Naive thymus-derived CD8-positive, alpha-beta T cell (primary cell): Measurements from ENCODE around the gene TMEM222. TPM values are rescaled to one million over a fixed set of nuclear protein-coding genes. Genes with fewer than 3 reads are reported as not detected.
A peak's percentile ranks its signal among the peaks of the same experiment; 100 is the strongest.

Experiments
- ATAC-seq, 2 donors: fragments of 150-1000 bp; cut with Tn5 transposase in 1 of 2; sonication (Bioruptor Pico), chemical (Tn5 transposase) in 1 of 2; 1 replicate in 1 of 2; 2 replicates in 1 of 2; pipeline ENCODE4 v1.10.0; 2021; ENCODE audit warnings: mild to moderate bottlenecking in 2 of 2, moderate library complexity in 2 of 2
- POLR2A ChIA-PET: fragments of 350-600 bp; sonication (Branson Sonifier 250); formaldehyde crosslinking; loops from one replicate; lab custom pipeline; 2021; ENCODE audit warnings: antibody characterized with exemption; lab: Charles Lee
- DNase-seq, 10 donors: peaks; one replicate each; pipeline versions ENCODE4 v3.0.0 to v3.0.0-alpha.2; 2020 to 2022
- H3K27ac Mint-ChIP-seq, 10 donors: one replicate each; pipeline ENCODE4 v1.8.0; 2020 to 2022; ENCODE audit warnings: mild to moderate bottlenecking in 10 of 10, mixed read lengths in 10 of 10, moderate library complexity in 4 of 10, inconsistent platforms in 1 of 10
- H3K27me3 Mint-ChIP-seq, 5 donors: one replicate each; pipeline ENCODE4 v1.8.0; 2021 to 2022; ENCODE audit warnings: mixed read lengths in 5 of 5
- H3K36me3 Mint-ChIP-seq, 3 donors: one replicate each; pipeline ENCODE4 v1.8.0; 2020 to 2022; ENCODE audit warnings: mixed read lengths in 3 of 3, mild to moderate bottlenecking in 2 of 3, inconsistent platforms in 1 of 3
- H3K4me1 Mint-ChIP-seq, 4 donors: one replicate each; pipeline ENCODE4 v1.8.0; 2021 to 2022; ENCODE audit warnings: mixed read lengths in 4 of 4
- H3K4me3 Mint-ChIP-seq, 10 donors: one replicate each; pipeline ENCODE4 v1.8.0; 2020 to 2022; ENCODE audit warnings: mild to moderate bottlenecking in 10 of 10, mixed read lengths in 10 of 10, moderate library complexity in 6 of 10, inconsistent platforms in 1 of 10
- H3K9me3 Mint-ChIP-seq, 9 donors: one replicate each; pipeline ENCODE4 v1.8.0; 2020 to 2022; ENCODE audit warnings: mixed read lengths in 9 of 9, mild to moderate bottlenecking in 3 of 9, inconsistent platforms in 1 of 9, moderate library complexity in 1 of 9
- polyA plus RNA-seq, 3 donors: library from polyadenylated mRNA; unstranded; fragments of 300-500 nt; fragmentation: Illumina TruSeq; gene quantifications; one replicate each; pipeline ENCODE4 v1.2.3, GENCODE V29; 2021
- total RNA-seq, 8 experiments: library from RNA in 2 of 8; stranded (reverse) in 2 of 8; gene quantifications; one replicate each; pipeline ENCODE4 v1.2.3 and lab custom pipeline; 2021 to 2026

Gene TMEM222
- total and polyA plus RNA-seq, 5 experiments from 2014 or later: 42.5 to 57.1 (median 54.1) TPM

DNA sequence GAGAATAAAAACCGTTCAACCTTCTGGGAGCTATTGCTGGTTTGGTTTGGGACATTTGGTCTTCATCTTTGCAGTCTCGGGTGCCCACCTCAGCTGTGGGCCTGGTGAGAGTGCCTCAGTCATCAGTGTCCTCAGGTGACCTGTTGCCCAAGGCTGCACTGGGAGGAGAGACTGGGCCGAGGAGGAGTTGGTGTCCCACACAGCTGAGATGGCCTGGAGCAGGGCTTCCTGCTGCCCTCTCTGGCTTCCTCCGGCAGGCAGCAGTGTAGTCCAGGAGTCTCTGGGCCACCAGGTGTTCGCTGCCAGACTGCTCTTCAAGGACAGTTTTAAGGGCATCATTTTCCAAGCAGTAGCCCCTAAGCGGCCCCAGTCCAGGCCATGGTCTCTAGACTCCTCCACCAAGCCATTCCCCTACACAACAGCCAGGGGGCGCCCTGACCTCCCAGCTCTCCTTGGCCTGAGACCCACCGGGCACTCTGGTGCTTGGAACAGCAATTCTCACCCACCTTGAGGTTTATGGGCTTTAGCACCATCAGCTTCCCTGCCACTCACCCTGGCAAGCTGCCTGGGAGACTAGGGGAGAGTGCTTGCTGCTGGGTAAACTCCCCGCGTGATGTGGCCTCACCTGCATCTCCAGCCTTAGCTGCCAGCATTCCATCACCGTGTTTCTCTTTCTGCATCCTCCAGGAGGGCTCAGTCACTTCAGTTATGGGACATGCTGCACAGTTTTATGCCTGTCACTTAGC lies 10.7 kb downstream of the TMEM222 start:
- peak; percentile 87 to 93 for ATAC-seq
- Mint-ChIP-seq H3K4me3 (peak overlapping the region in 1 of 10 donors; percentile 38), H3K36me3 (peaks cover 0 to 56% (median 0%) of the 10 kb centered on the region in 3 donors), H3K9me3 (no peaks in the 10 kb centered on the region), H3K27me3 (no peaks in the 10 kb centered on the region), H3K27ac (peak overlapping the region in 8 of 10 donors; percentile 21 to 78 (median 46)), H3K4me1 (peaks cover 18 to 46% (median 40%) of the 10 kb centered on the region in 4 donors)
- DNase-seq: peak; percentile 32 to 74 (median 62)
- POLR2A ChIA-PET: interaction anchor here (0.5 to 2.2 kb wide), 8 partner anchors 9 to 271 kb away, joined by 3 to 13 read pairs (median 4); partner anchors contain the start of genes AHDC1, SLC9A1 and SYTL1

DNA sequence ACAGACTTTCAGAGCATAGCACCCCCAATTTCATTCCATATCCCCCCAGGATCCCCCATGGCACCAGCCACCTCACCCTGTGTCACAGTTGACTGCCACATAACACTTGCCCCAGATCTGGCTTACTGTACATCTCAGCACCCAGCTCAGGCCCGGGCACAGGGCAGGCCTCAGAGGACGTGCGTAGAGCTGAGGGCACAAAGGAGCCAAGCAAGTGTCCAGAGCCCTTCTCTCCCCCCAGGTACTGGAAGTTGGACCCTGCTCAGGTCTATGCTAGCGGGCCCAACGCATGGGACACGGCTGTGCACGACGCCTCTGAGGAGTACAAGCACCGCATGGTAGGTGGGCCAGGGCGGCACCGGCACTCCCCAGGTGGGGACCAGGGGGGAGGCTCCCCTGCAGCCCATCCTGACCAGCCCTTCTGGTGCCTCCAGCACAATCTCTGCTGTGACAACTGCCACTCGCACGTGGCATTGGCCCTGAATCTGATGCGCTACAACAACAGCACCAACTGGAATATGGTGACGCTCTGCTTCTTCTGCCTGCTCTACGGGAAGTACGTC lies 11.8 kb downstream of the TMEM222 start:
- H3K4me3 Mint-ChIP-seq: no peak overlapping the region
- no peak for ATAC-seq
- peaks cover 0 to 47% (median 2%) of the 10 kb centered on the region in 3 donors for H3K36me3 Mint-ChIP-seq
- H3K9me3 Mint-ChIP-seq: no peaks in the 10 kb centered on the region
- DNase-seq: no peak
- H3K27ac Mint-ChIP-seq: peak overlapping the region in 1 of 10 donors; percentile 44
- POLR2A ChIA-PET: interaction anchor here (1.3 to 1.9 kb wide), 2 partner anchors 24 to 34 kb away, joined by 3 to 13 read pairs; no protein-coding TSS in a partner anchor
- no peaks in the 10 kb centered on the region for H3K27me3 Mint-ChIP-seq
- peaks cover 14 to 37% (median 33%) of the 10 kb centered on the region in 4 donors for H3K4me1 Mint-ChIP-seq

GRCh38 chr1:27335506-27336422 lies 13.8 kb downstream of the TMEM222 start:
- Mint-ChIP-seq H3K36me3 (peaks cover 0 to 42% (median 2%) of the 10 kb centered on the region in 3 donors), H3K9me3 (no peaks in the 10 kb centered on the region), H3K27me3 (no peaks in the 10 kb centered on the region), H3K27ac (no peak overlapping the region), H3K4me3 (no peak overlapping the region), H3K4me1 (peaks cover 20 to 44% (median 39%) of the 10 kb centered on the region in 4 donors)
- no peak for ATAC-seq
- DNase-seq: no peak
- POLR2A ChIA-PET: interaction anchor here (0.7 to 1.3 kb wide), 5 partner anchors 8 to 56 kb away, joined by 3 to 4 read pairs (median 3); partner anchors contain the start of genes GPR3 and TMEM222

GRCh38 chr1:27336756-27337155 lies 14.8 kb downstream of the TMEM222 start:
- peak overlapping the region in 3 of 10 donors; percentile 10 to 37 (median 27) for H3K27ac Mint-ChIP-seq
- no peak overlapping the region for H3K4me3 Mint-ChIP-seq
- no peaks in the 10 kb centered on the region for H3K9me3 Mint-ChIP-seq
- peaks cover 24 to 47% (median 42%) of the 10 kb centered on the region in 4 donors for H3K4me1 Mint-ChIP-seq
- DNase-seq (no peak), ATAC-seq (no peak)
- no peaks in the 10 kb centered on the region for H3K27me3 Mint-ChIP-seq
- POLR2A ChIA-PET: interaction anchor here (0.8 to 1.3 kb wide), 3 partner anchors 8 to 20 kb away, joined by 3 to 4 read pairs (median 4); partner anchors contain the start of gene TMEM222
- peaks cover 0 to 35% (median 2%) of the 10 kb centered on the region in 3 donors for H3K36me3 Mint-ChIP-seq

DNA sequence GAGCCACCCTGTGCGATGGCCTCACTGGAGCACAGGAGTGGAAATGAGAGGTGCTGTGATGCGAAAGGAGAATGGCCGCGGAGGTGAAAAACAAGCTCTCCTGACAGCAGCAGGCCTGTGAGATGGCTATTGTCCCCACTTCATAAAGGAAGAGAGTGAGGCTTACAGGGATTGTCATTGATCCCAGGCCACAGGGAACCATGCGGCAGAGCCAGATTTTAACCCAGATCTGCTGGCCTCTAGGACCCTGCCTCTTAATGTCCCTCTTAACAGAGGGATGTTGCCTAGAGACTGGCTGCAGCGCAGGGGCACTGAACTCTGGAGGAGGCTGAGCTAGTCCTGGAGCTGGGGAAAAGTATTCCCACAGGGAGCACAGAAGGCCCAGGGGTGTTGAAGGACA lies 16.8 kb downstream of the TMEM222 start:
- Mint-ChIP-seq H3K4me3 (peak overlapping the region in 7 of 10 donors; percentile 48 to 91 (median 60)), H3K27me3 (no peaks in the 10 kb centered on the region), H3K27ac (peak overlapping the region in 9 of 10 donors; percentile 46 to 96 (median 82)), H3K36me3 (peaks cover 0 to 20% (median 2%) of the 10 kb centered on the region in 3 donors), H3K9me3 (no peaks in the 10 kb centered on the region), H3K4me1 (peaks cover 22 to 44% (median 36%) of the 10 kb centered on the region in 4 donors)
- ATAC-seq (no peak), DNase-seq (no peak)
- POLR2A ChIA-PET: interaction anchor here (1.4 to 10.3 kb wide), 2 partner anchors 10 to 17 kb away, joined by 6 to 142 read pairs; no protein-coding TSS in a partner anchor

GRCh38 chr1:27339213-27339612 lies 17.2 kb downstream of the TMEM222 start:
- H3K4me1 Mint-ChIP-seq: peaks cover 22 to 46% (median 40%) of the 10 kb centered on the region in 4 donors
- peak overlapping the region in 9 of 10 donors; percentile 30 to 97 (median 68) for H3K4me3 Mint-ChIP-seq
- H3K36me3 Mint-ChIP-seq: peaks cover 0 to 17% (median 2%) of the 10 kb centered on the region in 3 donors
- DNase-seq: no peak
- peak overlapping the region; percentile 58 to 98 (median 91) for H3K27ac Mint-ChIP-seq
- POLR2A ChIA-PET: interaction anchor here (1.0 to 10.3 kb wide), 3 partner anchors 10 to 26 kb away, joined by 3 to 142 read pairs (median 6); no protein-coding TSS in a partner anchor
- ATAC-seq: no peak
- H3K27me3 Mint-ChIP-seq: no peaks in the 10 kb centered on the region
- H3K9me3 Mint-ChIP-seq: no peaks in the 10 kb centered on the region

DNA sequence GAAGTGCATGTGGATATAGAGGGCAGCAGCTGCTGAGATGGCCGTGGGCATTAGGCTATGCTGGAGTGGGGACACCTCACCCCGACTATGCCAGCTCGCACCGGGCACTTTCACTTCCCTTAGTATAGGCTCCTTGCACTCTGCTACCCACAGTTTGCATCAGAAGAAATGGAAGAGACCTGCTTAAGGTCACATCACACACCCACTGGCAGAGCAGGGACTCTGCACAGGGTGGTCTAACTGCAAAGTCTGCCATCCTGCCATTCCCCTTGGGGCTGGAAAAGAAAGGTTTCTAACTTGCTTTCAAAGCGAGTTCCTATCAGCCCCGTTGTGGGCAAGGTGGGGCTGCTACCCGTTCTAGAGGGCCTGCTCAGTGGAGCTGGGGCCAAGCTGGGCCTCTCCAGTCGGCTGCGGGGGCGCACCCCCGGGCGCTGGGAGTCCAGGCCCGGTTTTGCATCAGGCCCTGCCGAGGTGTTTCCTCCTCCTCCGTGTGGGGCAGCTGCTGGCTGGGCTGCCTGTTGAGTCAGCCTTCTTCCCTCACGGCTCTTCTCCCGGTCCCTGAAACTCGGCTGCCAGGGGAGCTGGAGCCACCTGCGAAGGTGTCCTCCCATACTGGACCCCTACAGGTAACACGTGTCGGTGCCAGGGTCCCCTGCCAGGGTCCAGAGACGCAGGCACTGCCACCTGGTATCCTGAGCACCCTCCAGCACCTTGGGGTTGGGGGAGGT lies 19.7 kb downstream of the TMEM222 start, which contains the start of gene SYTL1:
Gene SYTL1, plus strand, starts transcription at position 498 of the 728 bp plus-strand sequence. CDS start 3,313 bp downstream, outside the sequence.
- no peaks in the 10 kb centered on the region for H3K27me3 Mint-ChIP-seq
- POLR2A ChIA-PET: interaction anchor here (0.6 to 10.3 kb wide), 12 partner anchors 8 to 321 kb away, joined by 3 to 142 read pairs (median 8); partner anchors contain the start of genes MAP3K6, TMEM222 and WDTC1
- ATAC-seq (peak; percentile 66 to 73), DNase-seq (peak; percentile 50 to 78 (median 62))
- H3K9me3 Mint-ChIP-seq: no peaks in the 10 kb centered on the region
- peaks cover 28 to 62% (median 57%) of the 10 kb centered on the region in 4 donors for H3K4me1 Mint-ChIP-seq
- peak within 1 kb of the TSS; percentile 87 to 100 (median 96) for H3K4me3 Mint-ChIP-seq
- H3K27ac Mint-ChIP-seq: peak within 1 kb of the TSS; percentile 89 to 98 (median 96)
- H3K36me3 Mint-ChIP-seq: peaks cover 0 to 17% (median 4%) of the 10 kb centered on the region in 3 donors

DNA sequence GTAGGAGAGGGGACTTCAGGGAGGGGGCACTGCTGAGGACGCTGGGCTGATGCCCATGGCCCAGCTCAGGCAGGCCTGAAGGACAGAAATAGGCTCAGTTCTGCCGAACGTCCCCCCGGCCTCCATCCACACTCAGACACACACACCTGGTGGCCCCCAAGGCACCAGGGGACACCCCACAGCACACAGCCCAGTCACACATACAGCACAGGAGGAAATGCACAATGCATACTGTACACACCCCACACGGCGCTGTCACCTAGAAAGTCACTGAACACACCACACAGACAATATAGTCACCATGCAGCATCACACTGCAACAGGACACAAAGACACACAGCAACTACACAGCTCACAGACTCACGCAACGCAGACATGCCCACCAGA lies 20.4 kb downstream of the TMEM222 start:
- H3K27ac Mint-ChIP-seq: peak overlapping the region; percentile 89 to 98 (median 96)
- peak overlapping the region; percentile 87 to 100 (median 96) for H3K4me3 Mint-ChIP-seq
- no peaks in the 10 kb centered on the region for H3K27me3 Mint-ChIP-seq
- DNase-seq (peak in 2 of 10 donors; percentile 24 to 34), ATAC-seq (peak; percentile 35 to 44)
- no peaks in the 10 kb centered on the region for H3K9me3 Mint-ChIP-seq
- H3K36me3 Mint-ChIP-seq: peaks cover 0 to 20% (median 4%) of the 10 kb centered on the region in 3 donors
- peaks cover 30 to 67% (median 61%) of the 10 kb centered on the region in 4 donors for H3K4me1 Mint-ChIP-seq
- POLR2A ChIA-PET: interaction anchor here (0.6 to 10.3 kb wide), 14 partner anchors 10 to 330 kb away, joined by 3 to 142 read pairs (median 5); partner anchors contain the start of genes IFI6, MAP3K6 and TMEM222

DNA sequence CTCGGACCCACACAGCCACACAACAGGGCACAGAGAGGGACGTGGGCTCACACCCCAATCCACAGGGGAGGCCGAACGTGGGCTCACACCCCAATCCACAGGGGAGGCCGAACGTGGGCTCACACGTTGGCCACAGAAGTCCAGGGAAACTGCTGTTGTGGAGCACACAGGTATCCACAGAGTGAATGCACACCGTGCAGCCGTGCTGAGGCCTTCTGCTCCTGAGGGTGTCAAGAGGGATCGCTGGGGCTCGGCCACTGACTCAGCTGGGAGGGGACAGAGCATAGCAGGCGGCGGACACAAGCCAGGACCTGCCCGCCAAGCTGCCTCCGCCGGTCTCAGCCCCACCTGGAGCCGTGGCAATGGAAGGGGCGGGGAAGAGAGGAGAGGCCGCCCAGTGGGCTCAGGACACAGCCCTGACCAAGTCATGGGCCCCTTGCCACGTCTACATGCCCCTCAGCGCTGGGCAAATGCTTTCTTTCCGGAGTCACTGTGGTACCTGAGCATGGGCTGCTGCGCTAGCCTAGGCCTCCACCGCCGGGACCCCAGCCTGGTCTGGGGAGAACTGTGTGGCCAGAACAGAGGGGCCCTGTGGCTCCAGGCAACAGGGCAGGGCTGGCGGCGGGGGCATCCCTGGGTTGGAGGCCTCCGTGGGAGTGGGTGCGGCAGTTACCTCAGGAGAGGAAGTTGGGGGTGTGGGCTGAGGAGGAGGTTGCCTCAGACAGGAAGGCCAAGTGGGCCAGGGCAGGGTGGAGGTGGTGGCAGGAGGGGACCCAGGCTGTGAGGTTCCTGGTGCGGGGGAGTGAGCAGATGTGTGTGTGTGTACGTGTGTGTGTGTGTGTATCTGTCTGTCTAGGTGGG lies 21.0 kb downstream of the TMEM222 start:
- no peaks in the 10 kb centered on the region for H3K9me3 Mint-ChIP-seq
- peak overlapping the region; percentile 89 to 98 (median 96) for H3K27ac Mint-ChIP-seq
- H3K4me1 Mint-ChIP-seq: peaks cover 32 to 73% (median 64%) of the 10 kb centered on the region in 4 donors
- ATAC-seq (peak; percentile 77 to 82), DNase-seq (peak; percentile 58 to 92 (median 78))
- H3K36me3 Mint-ChIP-seq: peaks cover 0 to 23% (median 4%) of the 10 kb centered on the region in 3 donors
- H3K4me3 Mint-ChIP-seq: peak overlapping the region; percentile 87 to 100 (median 96)
- POLR2A ChIA-PET: interaction anchor here (0.7 to 10.3 kb wide), 11 partner anchors 7 to 329 kb away, joined by 3 to 142 read pairs (median 5); partner anchors contain the start of genes IFI6 and MAP3K6
- H3K27me3 Mint-ChIP-seq: no peaks in the 10 kb centered on the region

GRCh38 chr1:27343639-27344025 lies 21.7 kb downstream of the TMEM222 start:
- Mint-ChIP-seq H3K9me3 (no peaks in the 10 kb centered on the region), H3K27me3 (no peaks in the 10 kb centered on the region), H3K36me3 (peaks cover 0 to 26% (median 3%) of the 10 kb centered on the region in 3 donors), H3K27ac (peak overlapping the region; percentile 89 to 98 (median 96)), H3K4me3 (peak overlapping the region; percentile 87 to 100 (median 96)), H3K4me1 (peaks cover 32 to 73% (median 63%) of the 10 kb centered on the region in 4 donors)
- POLR2A ChIA-PET: interaction anchor here (1.2 to 10.3 kb wide), 3 partner anchors 8 to 180 kb away, joined by 3 to 142 read pairs (median 7); no protein-coding TSS in a partner anchor
- DNase-seq: no peak
- ATAC-seq: no peak
